Measurements from ENCODE around the gene CD300LD.
A peak's percentile ranks its signal among the peaks of the same experiment; 100 is the strongest.

The CD300LD gene

GRCh38 chr17:74605361-74605760, 13.3 kb upstream of the CD300LD start:
- peak overlapping the region in 1 of 2 donors; percentile 7 for H3K4me3 ChIP-seq (ENCODE audit: low read depth in 1 of 2, low read length in 2 of 2)
- no peaks in the 10 kb centered on the region for H3K36me3 ChIP-seq (ENCODE audit: control insufficient read depth in 1 of 2, insufficient read depth in 2 of 2, low read length in 2 of 2)
- H3K9me3 ChIP-seq (ENCODE audit: control insufficient read depth in 1 of 2, low read length in 2 of 2), result peaks cover 0 to 2% of the 10 kb centered on the region in 2 donors
- peaks cover 0 to 15% of the 10 kb centered on the region in 2 donors for H3K4me1 ChIP-seq (ENCODE audit: control insufficient read depth in 1 of 2, insufficient read depth in 2 of 2, low read length in 2 of 2)
- no peaks in the 10 kb centered on the region for H3K27me3 ChIP-seq (ENCODE audit: low read depth, low read length)
- H3K27ac ChIP-seq (ENCODE audit: low read length), result no peak overlapping the region

GRCh38 chr17:74604761-74605160, 12.7 kb upstream of the CD300LD start:
- Histone ChIP-seq H3K4me1 (ENCODE audit: control insufficient read depth in 1 of 2, insufficient read depth in 2 of 2, low read length in 2 of 2) (peaks cover 0 to 15% of the 10 kb centered on the region in 2 donors), H3K36me3 (ENCODE audit: control insufficient read depth in 1 of 2, insufficient read depth in 2 of 2, low read length in 2 of 2) (no peaks in the 10 kb centered on the region)

GRCh38 chr17:74604200-74604599, 12.1 kb upstream of the CD300LD start:
- H3K36me3 ChIP-seq (ENCODE audit: control insufficient read depth in 1 of 2, insufficient read depth in 2 of 2, low read length in 2 of 2), result no peaks in the 10 kb centered on the region
- H3K4me3 ChIP-seq (ENCODE audit: low read depth in 1 of 2, low read length in 2 of 2), result no peak overlapping the region
- peaks cover 0 to 15% of the 10 kb centered on the region in 2 donors for H3K4me1 ChIP-seq (ENCODE audit: control insufficient read depth in 1 of 2, insufficient read depth in 2 of 2, low read length in 2 of 2)
- no peak overlapping the region for H3K27ac ChIP-seq (ENCODE audit: low read length)
- no peaks in the 10 kb centered on the region for H3K27me3 ChIP-seq (ENCODE audit: low read depth, low read length)
- H3K9me3 ChIP-seq (ENCODE audit: control insufficient read depth in 1 of 2, low read length in 2 of 2), result peaks cover 0 to 2% of the 10 kb centered on the region in 2 donors

More at GRCh38 chr17:74604761-74605160, 12.7 kb upstream of the CD300LD start:
- Histone ChIP-seq H3K9me3 (ENCODE audit: control insufficient read depth in 1 of 2, low read length in 2 of 2) (peaks cover 0 to 2% of the 10 kb centered on the region in 2 donors), H3K27ac (ENCODE audit: low read length) (no peak overlapping the region), H3K27me3 (ENCODE audit: low read depth, low read length) (no peaks in the 10 kb centered on the region), H3K4me3 (ENCODE audit: low read depth in 1 of 2, low read length in 2 of 2) (no peak overlapping the region)

DNA sequence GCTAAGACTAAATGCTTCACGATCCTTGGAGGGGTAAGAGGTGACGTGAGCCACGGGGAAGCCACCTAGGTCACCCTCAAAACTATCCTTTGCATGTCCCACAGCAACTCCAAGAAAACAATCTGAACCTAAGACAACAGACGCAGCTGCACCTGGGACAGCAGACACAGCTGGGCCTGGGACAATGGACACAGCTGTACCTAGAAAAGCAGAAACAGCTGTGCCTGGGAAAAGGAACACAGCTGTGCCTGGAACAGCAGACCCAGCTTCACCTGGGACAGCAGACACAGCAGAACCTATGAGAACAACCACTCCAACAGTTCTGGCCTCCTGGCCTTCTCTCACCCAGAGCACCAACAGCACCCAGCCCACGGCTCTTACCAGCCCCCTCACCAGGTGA, 11.7 kb upstream of the CD300LD start:
- peaks cover 0 to 2% of the 10 kb centered on the region in 2 donors for H3K9me3 ChIP-seq (ENCODE audit: control insufficient read depth in 1 of 2, low read length in 2 of 2)
- H3K4me3 ChIP-seq (ENCODE audit: low read depth in 1 of 2, low read length in 2 of 2), result no peak overlapping the region
- H3K4me1 ChIP-seq (ENCODE audit: control insufficient read depth in 1 of 2, insufficient read depth in 2 of 2, low read length in 2 of 2), result peaks cover 0 to 15% of the 10 kb centered on the region in 2 donors
- no peaks in the 10 kb centered on the region for H3K36me3 ChIP-seq (ENCODE audit: control insufficient read depth in 1 of 2, insufficient read depth in 2 of 2, low read length in 2 of 2)
- H3K27ac ChIP-seq (ENCODE audit: low read length), result no peak overlapping the region
- H3K27me3 ChIP-seq (ENCODE audit: low read depth, low read length), result no peaks in the 10 kb centered on the region

DNA sequence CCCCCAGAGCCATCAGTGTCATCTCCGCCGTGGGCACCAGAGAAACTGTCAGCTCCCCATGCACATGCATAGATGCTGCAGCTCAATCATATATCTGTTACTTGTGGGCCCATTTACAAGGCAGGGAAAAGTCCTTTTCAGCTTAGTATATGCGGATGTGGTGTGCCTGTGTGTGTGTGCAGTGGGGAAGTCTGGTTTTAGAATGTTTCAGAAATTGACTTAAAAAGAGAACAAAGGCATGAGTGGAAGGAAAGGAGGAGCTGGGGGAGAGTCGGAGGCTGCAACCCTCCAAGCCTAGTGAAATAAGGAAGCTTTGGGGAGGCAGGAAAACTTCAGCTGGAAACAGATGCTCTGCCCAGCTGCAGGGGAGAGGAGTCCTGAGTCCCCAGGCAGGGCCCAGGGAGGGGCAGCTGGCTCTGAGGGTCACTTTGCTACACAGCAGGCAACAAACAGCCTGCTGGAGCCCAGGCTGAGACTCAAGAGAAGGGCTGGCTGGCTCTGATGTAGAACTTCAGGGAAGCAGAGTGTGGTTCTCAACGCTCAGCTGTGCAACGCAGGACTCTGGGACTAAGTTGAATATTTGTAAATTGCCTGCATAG, 11.1 kb upstream of the CD300LD start:
- Histone ChIP-seq H3K27me3 (ENCODE audit: low read depth, low read length) (no peaks in the 10 kb centered on the region), H3K4me3 (ENCODE audit: low read depth in 1 of 2, low read length in 2 of 2) (no peak overlapping the region), H3K36me3 (ENCODE audit: control insufficient read depth in 1 of 2, insufficient read depth in 2 of 2, low read length in 2 of 2) (no peaks in the 10 kb centered on the region), H3K27ac (ENCODE audit: low read length) (no peak overlapping the region), H3K4me1 (ENCODE audit: control insufficient read depth in 1 of 2, insufficient read depth in 2 of 2, low read length in 2 of 2) (peaks cover 0 to 15% of the 10 kb centered on the region in 2 donors), H3K9me3 (ENCODE audit: control insufficient read depth in 1 of 2, low read length in 2 of 2) (peaks cover 0 to 2% of the 10 kb centered on the region in 2 donors)

GRCh38 chr17:74601944-74602572, 10.0 kb upstream of the CD300LD start:
- no peaks in the 10 kb centered on the region for H3K27me3 ChIP-seq (ENCODE audit: low read depth, low read length)
- no peak overlapping the region for H3K27ac ChIP-seq (ENCODE audit: low read length)
- peaks cover 0 to 15% of the 10 kb centered on the region in 2 donors for H3K4me1 ChIP-seq (ENCODE audit: control insufficient read depth in 1 of 2, insufficient read depth in 2 of 2, low read length in 2 of 2)
- no peak overlapping the region for H3K4me3 ChIP-seq (ENCODE audit: low read depth in 1 of 2, low read length in 2 of 2)
- no peaks in the 10 kb centered on the region for H3K9me3 ChIP-seq (ENCODE audit: control insufficient read depth in 1 of 2, low read length in 2 of 2)
- H3K36me3 ChIP-seq (ENCODE audit: control insufficient read depth in 1 of 2, insufficient read depth in 2 of 2, low read length in 2 of 2), result no peaks in the 10 kb centered on the region

GRCh38 chr17:74599448-74599939, 7.4 kb upstream of the CD300LD start:
- Histone ChIP-seq H3K27ac (ENCODE audit: low read length) (no peak overlapping the region), H3K27me3 (ENCODE audit: low read depth, low read length) (no peaks in the 10 kb centered on the region), H3K4me1 (ENCODE audit: control insufficient read depth in 1 of 2, insufficient read depth in 2 of 2, low read length in 2 of 2) (peaks cover 0 to 7% of the 10 kb centered on the region in 2 donors), H3K9me3 (ENCODE audit: control insufficient read depth in 1 of 2, low read length in 2 of 2) (no peaks in the 10 kb centered on the region), H3K4me3 (ENCODE audit: low read depth in 1 of 2, low read length in 2 of 2) (no peak overlapping the region), H3K36me3 (ENCODE audit: control insufficient read depth in 1 of 2, insufficient read depth in 2 of 2, low read length in 2 of 2) (no peaks in the 10 kb centered on the region)

DNA sequence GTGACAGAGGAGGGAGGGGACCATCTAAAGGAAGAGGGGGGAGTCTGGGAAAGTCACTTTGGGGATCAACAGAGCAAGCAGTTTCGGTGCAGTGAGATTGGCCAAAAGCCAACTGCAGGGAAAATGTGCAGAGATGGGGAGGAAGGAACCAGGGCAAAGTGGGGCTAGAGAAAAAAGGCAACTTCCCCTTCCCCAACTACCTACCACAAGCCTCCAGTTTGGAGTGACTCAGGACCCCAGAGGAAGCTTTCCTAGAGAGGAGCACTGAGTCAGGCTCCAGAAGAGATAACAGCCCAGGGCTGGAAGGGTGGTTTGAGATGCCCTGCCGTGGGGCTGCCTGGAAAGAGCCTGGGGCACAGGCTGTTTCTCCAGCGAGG, 6.9 kb upstream of the CD300LD start:
- H3K4me3 ChIP-seq (ENCODE audit: low read depth in 1 of 2, low read length in 2 of 2), result no peak overlapping the region
- peaks cover 0 to 7% of the 10 kb centered on the region in 2 donors for H3K4me1 ChIP-seq (ENCODE audit: control insufficient read depth in 1 of 2, insufficient read depth in 2 of 2, low read length in 2 of 2)
- H3K27me3 ChIP-seq (ENCODE audit: low read depth, low read length), result no peaks in the 10 kb centered on the region
- no peak overlapping the region for H3K27ac ChIP-seq (ENCODE audit: low read length)
- no peaks in the 10 kb centered on the region for H3K9me3 ChIP-seq (ENCODE audit: control insufficient read depth in 1 of 2, low read length in 2 of 2)
- H3K36me3 ChIP-seq (ENCODE audit: control insufficient read depth in 1 of 2, insufficient read depth in 2 of 2, low read length in 2 of 2), result no peaks in the 10 kb centered on the region

DNA sequence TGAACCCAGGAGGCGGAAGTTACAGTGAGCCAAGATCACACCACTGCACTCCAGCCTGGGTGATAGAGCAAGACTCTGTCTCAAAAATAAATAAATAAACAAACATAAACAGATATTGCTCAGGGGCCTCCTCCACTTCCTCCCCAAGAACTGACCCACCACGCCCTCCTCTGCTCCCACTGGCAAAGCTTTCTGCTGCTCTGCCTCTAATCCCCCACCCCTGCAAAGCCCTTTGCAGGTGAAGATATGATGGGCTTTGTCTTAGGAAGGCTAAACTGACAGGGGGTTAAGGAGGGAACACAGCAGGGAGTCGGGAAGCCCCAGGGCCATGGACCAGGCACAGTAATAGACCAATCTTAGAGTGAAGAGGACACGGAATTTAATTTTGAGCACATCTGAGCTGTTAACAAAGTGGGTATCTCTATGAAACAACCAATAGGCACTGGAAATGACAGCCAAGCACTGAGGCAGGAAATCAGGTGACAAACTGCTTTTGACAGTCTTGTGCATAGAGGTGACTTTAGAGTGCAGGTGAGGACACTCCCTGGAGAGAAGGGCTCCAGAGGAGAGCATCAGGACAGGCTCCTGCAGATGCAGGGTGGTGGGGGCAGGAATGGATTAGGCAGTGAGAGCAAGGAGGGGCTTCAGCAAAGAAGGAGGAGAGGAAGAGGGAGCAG, 6.4 kb upstream of the CD300LD start:
- Histone ChIP-seq H3K4me3 (ENCODE audit: low read depth in 1 of 2, low read length in 2 of 2) (no peak overlapping the region), H3K36me3 (ENCODE audit: control insufficient read depth in 1 of 2, insufficient read depth in 2 of 2, low read length in 2 of 2) (no peaks in the 10 kb centered on the region), H3K27me3 (ENCODE audit: low read depth, low read length) (no peaks in the 10 kb centered on the region), H3K9me3 (ENCODE audit: control insufficient read depth in 1 of 2, low read length in 2 of 2) (no peaks in the 10 kb centered on the region), H3K27ac (ENCODE audit: low read length) (no peak overlapping the region), H3K4me1 (ENCODE audit: control insufficient read depth in 1 of 2, insufficient read depth in 2 of 2, low read length in 2 of 2) (peaks cover 0 to 7% of the 10 kb centered on the region in 2 donors)

GRCh38 chr17:74597069-74597790, 5.1 kb upstream of the CD300LD start:
- Histone ChIP-seq H3K4me1 (ENCODE audit: control insufficient read depth in 1 of 2, insufficient read depth in 2 of 2, low read length in 2 of 2) (peaks cover 0 to 2% of the 10 kb centered on the region in 2 donors), H3K36me3 (ENCODE audit: control insufficient read depth in 1 of 2, insufficient read depth in 2 of 2, low read length in 2 of 2) (no peaks in the 10 kb centered on the region), H3K4me3 (ENCODE audit: low read depth in 1 of 2, low read length in 2 of 2) (no peak overlapping the region), H3K27me3 (ENCODE audit: low read depth, low read length) (no peaks in the 10 kb centered on the region), H3K9me3 (ENCODE audit: control insufficient read depth in 1 of 2, low read length in 2 of 2) (no peaks in the 10 kb centered on the region), H3K27ac (ENCODE audit: low read length) (no peak overlapping the region)

Measured in muscle layer of duodenum (tissue), 2 donors.